HUDEP-2 (cell line): ENCODE results near the gene S100A11.
A peak's percentile ranks its signal among the peaks of the same experiment; 100 is the strongest.

Source experiments
- DNase-seq, 76 experiments: peaks; one replicate each; lab custom pipeline; 2025; ENCODE audit not compliant: unreplicated experiment in 76 of 76; lab: John Stamatoyannopoulos, UW

The S100A11 gene

DNA sequence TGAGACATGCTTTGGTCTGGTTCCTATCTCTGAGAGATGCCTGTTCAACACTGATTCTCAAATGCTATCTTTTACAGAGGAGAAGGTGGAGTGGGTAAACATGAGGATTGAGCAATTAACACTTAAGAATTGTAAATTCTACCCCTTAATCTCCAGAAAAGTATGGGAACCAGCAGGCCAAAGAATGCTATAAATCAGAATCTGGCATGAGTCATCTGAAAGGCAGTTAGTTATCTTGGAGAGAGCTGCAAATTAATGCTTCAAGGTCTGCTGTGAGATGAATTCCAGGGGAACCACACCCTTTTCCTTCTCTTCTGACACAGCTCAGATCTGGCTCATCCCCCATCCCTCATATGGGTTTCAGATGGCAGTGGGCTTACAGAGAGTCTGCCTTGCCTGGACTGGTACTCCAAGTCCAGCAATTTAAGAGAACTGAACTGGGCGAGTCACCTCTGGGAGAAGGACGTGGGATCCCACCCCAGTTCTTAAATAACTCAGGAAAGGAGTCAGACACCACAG, 48.3 kb downstream of the S100A11 start:
- DNase-seq, result peak in 2 of 76 experiments; percentile 15 to 18

DNA sequence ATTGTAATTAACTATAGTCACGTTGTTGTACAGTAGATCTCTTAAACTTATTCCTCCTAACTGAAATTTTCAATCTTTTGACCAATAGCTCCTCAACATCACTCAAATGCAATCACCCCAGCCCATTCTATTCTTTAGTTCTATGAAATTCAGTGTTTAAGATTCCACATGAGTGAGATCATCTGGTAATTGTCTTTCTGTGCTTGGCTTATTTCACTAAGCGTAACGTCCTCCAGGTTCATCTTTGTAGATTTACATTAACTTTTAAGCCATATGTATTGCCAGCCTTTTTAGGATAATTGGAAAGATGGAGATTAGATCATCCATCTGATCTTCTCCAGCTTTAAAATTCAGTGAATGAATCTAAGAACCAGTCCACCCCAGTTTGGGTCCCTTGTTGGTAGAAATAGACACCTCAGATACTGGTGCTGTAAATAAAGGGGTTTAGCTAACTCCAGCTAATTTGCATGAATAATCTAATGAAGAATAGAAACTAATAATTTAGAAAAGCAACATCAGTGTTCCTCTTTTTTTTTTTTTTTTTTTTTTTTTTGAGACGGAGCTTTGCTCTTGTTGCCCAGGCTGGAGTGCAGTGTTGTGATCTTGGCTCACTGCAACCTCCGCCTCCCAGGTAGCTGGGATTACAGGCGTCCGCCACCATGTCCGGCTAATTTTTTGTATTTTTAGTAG, 50.2 kb downstream of the S100A11 start:
- no peak for DNase-seq

DNA sequence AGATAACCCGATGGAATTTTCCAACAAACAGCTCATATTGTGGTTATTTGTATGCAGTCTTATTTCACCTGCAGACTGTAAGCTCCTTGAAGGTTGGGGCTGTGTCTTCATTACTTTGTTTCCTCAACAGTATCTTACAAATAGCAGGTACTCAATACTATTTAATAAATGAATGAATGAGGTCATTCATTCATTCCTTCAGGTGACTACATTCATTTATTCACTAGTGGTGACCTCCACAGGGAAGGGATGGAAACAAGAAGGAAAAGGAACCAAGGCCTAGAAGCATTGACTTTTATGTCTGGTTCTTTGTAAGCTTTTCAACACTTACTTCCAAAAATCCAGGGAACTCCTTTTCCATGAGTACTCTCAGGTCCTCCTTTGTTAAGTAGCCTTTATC, 51.0 kb downstream of the S100A11 start:
- no peak for DNase-seq

DNA sequence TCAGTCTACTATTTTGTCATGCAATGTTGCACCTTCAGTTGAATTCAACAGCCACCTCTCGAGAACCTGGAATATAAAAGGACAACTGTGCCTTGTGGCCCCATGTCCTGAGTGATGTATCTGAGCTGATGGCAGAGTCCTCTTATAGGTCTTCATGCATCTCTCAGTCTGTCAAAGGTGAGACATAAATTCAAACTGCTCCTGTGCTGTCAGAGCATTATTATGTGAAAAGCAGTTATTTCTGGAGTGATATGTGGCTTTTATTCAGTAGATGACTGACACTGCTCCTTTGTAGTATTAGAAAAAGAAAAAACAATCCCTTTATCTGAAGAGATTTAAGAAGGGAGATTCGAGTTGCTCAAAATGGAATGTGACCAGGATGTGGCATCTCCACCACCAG, 51.5 kb downstream of the S100A11 start:
- DNase-seq, result no peak

DNA sequence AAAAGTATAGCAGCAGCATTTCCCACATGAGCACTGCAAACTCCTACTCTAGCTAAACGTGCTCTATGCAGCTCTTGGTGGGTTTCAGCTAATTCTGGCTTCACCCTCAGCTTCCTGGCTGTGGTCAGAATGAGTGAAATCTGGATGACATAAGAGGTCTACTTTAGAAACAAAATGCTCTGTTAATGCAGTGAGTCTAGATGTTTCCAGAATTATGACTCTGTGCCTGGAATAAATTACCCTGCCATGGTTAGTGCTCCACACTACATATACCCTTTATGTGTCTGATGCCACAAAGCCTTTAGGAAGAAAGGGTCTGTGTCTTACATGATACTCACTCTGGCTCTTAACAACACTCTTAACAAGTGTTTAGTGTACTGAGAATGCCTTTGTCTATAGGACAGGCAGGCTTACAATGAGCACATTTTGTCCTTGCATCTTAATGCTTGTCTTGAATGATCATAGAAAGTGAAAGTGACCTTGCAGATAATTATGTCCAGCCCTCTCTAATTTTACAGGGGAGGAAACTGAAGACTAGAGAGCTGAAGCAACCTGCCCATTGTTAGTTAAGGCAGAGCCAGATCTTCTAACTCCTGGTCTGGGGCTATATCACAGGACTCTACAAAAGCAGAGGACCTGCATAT, 52.4 kb downstream of the S100A11 start:
- no peak for DNase-seq
